Measurements from ENCODE around the gene CYB561D2. TPM values are rescaled to one million over a fixed set of nuclear protein-coding genes. Genes with fewer than 3 reads are reported as not detected.

CYB561D2 gene
- polyA plus RNA-seq, 1 donor (not counting 4 experiments of a cell fraction or from before 2014, with no cell fraction given) = 12.3 TPM

DNA sequence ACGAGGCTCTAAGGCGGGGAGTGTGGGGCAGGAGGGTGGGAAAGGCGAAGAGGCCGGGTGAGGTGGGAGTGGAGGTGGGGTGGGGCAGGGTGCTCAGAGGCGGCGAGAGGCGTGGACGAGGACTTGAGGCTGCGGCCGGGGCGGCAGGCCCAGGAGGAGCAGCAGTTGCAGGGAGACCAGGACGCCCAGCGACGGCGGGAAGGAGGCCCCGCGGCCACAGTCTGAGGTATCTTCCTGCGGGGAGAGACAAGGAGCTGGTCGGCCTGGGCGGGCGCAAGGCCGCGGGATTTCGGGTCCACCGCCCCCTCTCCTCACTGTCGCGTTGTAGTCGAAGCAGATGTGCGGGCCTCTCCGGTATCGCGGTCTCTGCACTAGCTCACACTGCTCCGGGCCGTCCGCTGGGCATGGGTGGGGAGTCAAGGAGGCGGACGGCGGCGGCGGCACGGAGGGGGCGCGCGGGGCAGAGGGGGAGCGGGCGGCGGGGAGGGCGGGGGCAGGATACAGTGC is 14.0 kb downstream of the CYB561D2 start:
- Histone ChIP-seq H3K9me3 (ENCODE audit: control insufficient read depth, low read depth, low read length) (no peaks in the 10 kb centered on the region), H3K4me3 (ENCODE audit: control insufficient read depth in 2 of 3, extremely low read depth in 1 of 3, insufficient read depth in 2 of 3, low read depth in 1 of 3, low read length in 3 of 3) (peak overlapping the region in 2 of 3 experiments; percentile 49 to 52), H4K20me1 (ENCODE audit: control insufficient read depth, extremely low read depth, insufficient read depth, low read length) (no peaks in the 10 kb centered on the region), H3K4me2 (ENCODE audit: control insufficient read depth, extremely low read depth, insufficient read depth, low read depth, low read length) (peak overlapping the region; percentile 66), H3K27ac (ENCODE audit: control insufficient read depth, insufficient read depth, low read length) (no peak overlapping the region), H3K36me3 (ENCODE audit: control insufficient read depth in 2 of 2, extremely low read depth in 1 of 2, insufficient read depth in 2 of 2, low read length in 2 of 2) (no peaks in the 10 kb centered on the region), H3K4me1 (ENCODE audit: control insufficient read depth, extremely low read depth, insufficient read depth, low read length) (peaks cover 12% of the 10 kb centered on the region), H3K79me2 (ENCODE audit: control insufficient read depth, insufficient read depth, low read length) (no peaks in the 10 kb centered on the region), H3K9me1 (ENCODE audit: control insufficient read depth, extremely low read depth, insufficient read depth, low read length) (no peaks in the 10 kb centered on the region), H3K9ac (ENCODE audit: control insufficient read depth, extremely low read depth, insufficient read depth, low read length) (no peak overlapping the region), H3K27me3 (ENCODE audit: control insufficient read depth, extremely low read depth, insufficient read depth, low read length) (peaks cover 4% of the 10 kb centered on the region), H2AFZ (ENCODE audit: control insufficient read depth, low read length) (peak overlapping the region; percentile 65)
- TF ChIP-seq EZH2 (IDR thresholded peaks at IDR 0.05; ENCODE audit: low read length) = no peak
- TF ChIP-seq, protein P1, sequence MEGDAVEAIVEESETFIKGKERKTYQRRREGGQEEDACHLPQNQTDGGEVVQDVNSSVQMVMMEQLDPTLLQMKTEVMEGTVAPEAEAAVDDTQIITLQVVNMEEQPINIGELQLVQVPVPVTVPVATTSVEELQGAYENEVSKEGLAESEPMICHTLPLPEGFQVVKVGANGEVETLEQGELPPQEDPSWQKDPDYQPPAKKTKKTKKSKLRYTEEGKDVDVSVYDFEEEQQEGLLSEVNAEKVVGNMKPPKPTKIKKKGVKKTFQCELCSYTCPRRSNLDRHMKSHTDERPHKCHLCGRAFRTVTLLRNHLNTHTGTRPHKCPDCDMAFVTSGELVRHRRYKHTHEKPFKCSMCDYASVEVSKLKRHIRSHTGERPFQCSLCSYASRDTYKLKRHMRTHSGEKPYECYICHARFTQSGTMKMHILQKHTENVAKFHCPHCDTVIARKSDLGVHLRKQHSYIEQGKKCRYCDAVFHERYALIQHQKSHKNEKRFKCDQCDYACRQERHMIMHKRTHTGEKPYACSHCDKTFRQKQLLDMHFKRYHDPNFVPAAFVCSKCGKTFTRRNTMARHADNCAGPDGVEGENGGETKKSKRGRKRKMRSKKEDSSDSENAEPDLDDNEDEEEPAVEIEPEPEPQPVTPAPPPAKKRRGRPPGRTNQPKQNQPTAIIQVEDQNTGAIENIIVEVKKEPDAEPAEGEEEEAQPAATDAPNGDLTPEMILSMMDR (optimal IDR thresholded peaks at IDR 0.05 in 1 of 3, IDR thresholded peaks at IDR 0.05 in 1 of 3, conservative IDR thresholded peaks at IDR 0.05 in 1 of 3; ENCODE audit: extremely low read depth in 1 of 3, insufficient read depth in 2 of 3, low read length in 3 of 3) = no peak
- dilution Hi-C loops (cut with MboI; ENCODE audit: extremely low pct_ligation_motif_present, low sequenced_read_pairs) = no loop called here
- DNase-seq (ENCODE audit: low read depth, low spot score) (no peak), FAIRE-seq (no peak)

DNA sequence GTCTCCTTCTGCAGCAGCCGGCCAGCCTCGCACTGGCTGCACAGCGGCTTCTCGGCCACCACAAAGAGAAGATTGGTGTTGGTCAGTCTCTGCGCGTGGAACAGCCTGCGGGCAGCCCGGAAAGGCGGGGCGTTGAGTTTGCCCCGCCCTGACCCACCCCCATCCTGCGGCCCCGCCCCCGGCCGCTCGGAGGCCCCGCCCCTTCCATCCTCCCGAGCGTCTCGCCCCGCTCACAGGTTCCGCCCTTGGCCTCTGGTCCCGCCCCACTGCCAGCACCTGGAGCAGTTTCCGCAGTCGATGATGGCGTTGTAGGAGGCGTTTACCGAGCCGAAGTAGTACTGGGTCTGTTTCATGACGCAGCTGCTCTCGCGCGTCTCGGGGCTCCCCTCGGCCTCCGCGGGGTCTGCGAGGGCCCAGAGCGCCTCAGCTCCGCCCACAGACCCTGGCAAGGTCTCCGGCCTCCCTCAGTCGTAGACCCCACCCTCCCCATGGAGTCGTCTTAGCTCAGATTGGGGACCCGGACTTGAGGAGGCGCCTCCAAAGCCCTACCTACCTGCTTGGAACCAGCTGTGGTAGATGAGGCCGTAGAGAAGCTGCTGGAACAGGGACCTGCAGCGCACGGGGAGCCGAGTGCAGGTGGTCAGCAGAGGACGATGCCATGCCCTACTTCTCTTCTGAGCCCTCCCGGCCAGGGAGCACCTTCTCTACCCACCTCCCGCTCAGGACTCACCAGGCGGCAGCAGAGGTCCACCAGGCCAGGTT is 14.6 kb downstream of the CYB561D2 start:
- H3K79me2 ChIP-seq (ENCODE audit: control insufficient read depth, insufficient read depth, low read length) = no peaks in the 10 kb centered on the region
- H3K4me1 ChIP-seq (ENCODE audit: control insufficient read depth, extremely low read depth, insufficient read depth, low read length) = peaks cover 12% of the 10 kb centered on the region
- H3K9me1 ChIP-seq (ENCODE audit: control insufficient read depth, extremely low read depth, insufficient read depth, low read length) = no peaks in the 10 kb centered on the region
- peak overlapping the region; percentile 49 to 80 (median 80) for H3K4me3 ChIP-seq (ENCODE audit: control insufficient read depth in 2 of 3, extremely low read depth in 1 of 3, insufficient read depth in 2 of 3, low read depth in 1 of 3, low read length in 3 of 3)
- DNase-seq (ENCODE audit: low read depth, low spot score) (peak; percentile 81), FAIRE-seq (peak; percentile 87)
- no peak overlapping the region for H3K27ac ChIP-seq (ENCODE audit: control insufficient read depth, insufficient read depth, low read length)
- dilution Hi-C loops (cut with MboI; ENCODE audit: extremely low pct_ligation_motif_present, low sequenced_read_pairs) = no loop called here
- H2AFZ ChIP-seq (ENCODE audit: control insufficient read depth, low read length) = peak overlapping the region; percentile 97
- H3K4me2 ChIP-seq (ENCODE audit: control insufficient read depth, extremely low read depth, insufficient read depth, low read depth, low read length) = peak overlapping the region; percentile 95
- peaks cover 4% of the 10 kb centered on the region for H3K27me3 ChIP-seq (ENCODE audit: control insufficient read depth, extremely low read depth, insufficient read depth, low read length)
- TF ChIP-seq EZH2 (IDR thresholded peaks at IDR 0.05; ENCODE audit: low read length) = no peak
- TF ChIP-seq, protein P1 (optimal IDR thresholded peaks at IDR 0.05 in 1 of 3, IDR thresholded peaks at IDR 0.05 in 1 of 3, conservative IDR thresholded peaks at IDR 0.05 in 1 of 3; ENCODE audit: extremely low read depth in 1 of 3, insufficient read depth in 2 of 3, low read length in 3 of 3) = peak in 1 of 3 experiments; percentile 28
- H4K20me1 ChIP-seq (ENCODE audit: control insufficient read depth, extremely low read depth, insufficient read depth, low read length) = no peaks in the 10 kb centered on the region
- peak overlapping the region; percentile 69 for H3K9ac ChIP-seq (ENCODE audit: control insufficient read depth, extremely low read depth, insufficient read depth, low read length)
- H3K36me3 ChIP-seq (ENCODE audit: control insufficient read depth in 2 of 2, extremely low read depth in 1 of 2, insufficient read depth in 2 of 2, low read length in 2 of 2) = no peaks in the 10 kb centered on the region
- no peaks in the 10 kb centered on the region for H3K9me3 ChIP-seq (ENCODE audit: control insufficient read depth, low read depth, low read length)
